ENCODE data around the gene LRRC40. TPM values are rescaled to one million over a fixed set of nuclear protein-coding genes. Genes with fewer than 3 reads are reported as not detected.
"Not testable (repeated sequence)": the region's sequence is repeated elsewhere in the genome, so short reads cannot be mapped to it uniquely, and the experiment has no call there.

LRRC40 gene
- total RNA-seq, 2 donors from 2014 or later: 24.3 to 25.5 TPM

- Mint-ChIP-seq H3K9me3 (no peaks in the 10 kb centered on the region), H3K36me3 (peaks cover 13 to 14% of the 10 kb centered on the region in 2 donors), H3K27ac (no peak overlapping the region)
- no peak for ATAC-seq
- no peak for DNase-seq (ENCODE audit: low spot score in 2 of 2)
These were observed 2.9 kb upstream of the LRRC40 start for GRCh38 chr1:70208292-70208691.

GRCh38 chr1:70207492-70207891, 2.1 kb upstream of the LRRC40 start:
- no peak for ATAC-seq
- no peaks in the 10 kb centered on the region for H3K9me3 Mint-ChIP-seq
- H3K27ac Mint-ChIP-seq: peak overlapping the region; percentile 25 to 100
- H3K36me3 Mint-ChIP-seq: peaks cover 13 to 14% of the 10 kb centered on the region in 2 donors
- no peak for DNase-seq (ENCODE audit: low spot score in 2 of 2)

GRCh38 chr1:70206833-70207232, 1.5 kb upstream of the LRRC40 start:
- H3K27ac Mint-ChIP-seq: peak overlapping the region; percentile 25 to 100
- not testable (repeated sequence) for H3K9me3 Mint-ChIP-seq

GRCh38 chr1:70205071-70205433, 327 bp downstream of the LRRC40 start:
- DNase-seq (ENCODE audit: low spot score in 2 of 2) (no peak), ATAC-seq (peak; percentile 9 to 51)
- peak overlapping the region; percentile 97 to 100 for H3K27ac Mint-ChIP-seq
- H3K9me3 Mint-ChIP-seq: no peaks in the 10 kb centered on the region
- peaks cover 13 to 14% of the 10 kb centered on the region in 2 donors for H3K36me3 Mint-ChIP-seq

More at GRCh38 chr1:70206833-70207232, 1.5 kb upstream of the LRRC40 start:
- not testable (repeated sequence) for DNase-seq (ENCODE audit: low spot score in 2 of 2); ATAC-seq
- peaks cover 13 to 14% of the 10 kb centered on the region in 2 donors for H3K36me3 Mint-ChIP-seq

DNA sequence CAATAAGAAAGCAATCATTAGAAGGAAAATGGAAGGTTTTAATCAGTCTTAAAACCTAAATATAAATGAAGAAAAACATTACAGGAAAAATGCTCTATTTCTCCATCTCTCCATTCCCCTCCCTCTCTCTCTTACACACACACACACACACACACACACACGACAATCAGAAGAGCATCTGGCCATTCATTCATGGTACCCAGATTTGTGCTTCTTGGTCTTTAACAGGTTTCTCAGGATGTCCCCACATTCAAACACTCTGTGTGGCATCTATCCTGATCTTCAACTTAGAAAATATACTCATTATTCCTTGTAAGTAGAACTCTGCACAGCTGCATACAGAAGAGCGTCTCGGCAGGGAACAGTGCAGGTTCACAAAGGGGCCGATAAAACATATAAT, 779 bp downstream of the LRRC40 start:
- no peak for ATAC-seq
- Mint-ChIP-seq H3K27ac (peak overlapping the region; percentile 97 to 100), H3K36me3 (peaks cover 13 to 14% of the 10 kb centered on the region in 2 donors), H3K9me3 (no peaks in the 10 kb centered on the region)
- DNase-seq (ENCODE audit: low spot score in 2 of 2): no peak

DNA sequence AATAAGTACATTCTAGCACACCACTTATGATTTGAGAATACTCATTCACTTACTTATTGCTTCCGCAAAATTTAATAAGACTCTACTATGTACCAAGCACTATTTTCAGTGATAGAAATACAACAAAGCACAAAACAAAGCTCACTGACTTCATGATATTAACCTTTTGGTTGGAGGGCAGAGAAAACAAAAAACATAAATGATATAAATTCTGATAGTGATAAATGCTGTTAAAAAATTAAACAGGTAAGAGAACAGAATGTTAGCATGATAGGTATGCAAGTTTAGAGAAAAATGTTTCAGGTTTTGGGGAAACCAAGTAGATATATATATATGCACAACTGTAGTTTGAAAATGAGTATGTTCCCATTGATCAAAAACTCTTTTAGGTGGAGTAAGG, 1.2 kb downstream of the LRRC40 start:
- DNase-seq (ENCODE audit: low spot score in 2 of 2): no peak
- ATAC-seq: no peak
- Mint-ChIP-seq H3K27ac (peak overlapping the region in 1 of 2 donors; percentile 97), H3K9me3 (no peaks in the 10 kb centered on the region), H3K36me3 (peaks cover 13 to 14% of the 10 kb centered on the region in 2 donors)

GRCh38 chr1:70202173-70202758, 3.1 kb downstream of the LRRC40 start:
- DNase-seq (ENCODE audit: low spot score in 2 of 2) (no peak), ATAC-seq (no peak)
- peaks cover 13 to 14% of the 10 kb centered on the region in 2 donors for H3K36me3 Mint-ChIP-seq
- H3K27ac Mint-ChIP-seq: no peak overlapping the region
- no peaks in the 10 kb centered on the region for H3K9me3 Mint-ChIP-seq

- Mint-ChIP-seq H3K27ac (no peak overlapping the region), H3K36me3 (peaks cover 4 to 6% of the 10 kb centered on the region in 2 donors), H3K9me3 (no peaks in the 10 kb centered on the region)
- DNase-seq (ENCODE audit: low spot score in 2 of 2): no peak
- no peak for ATAC-seq
These were observed 5.3 kb downstream of the LRRC40 start for GRCh38 chr1:70200065-70200464.

- ATAC-seq (no peak), DNase-seq (ENCODE audit: low spot score in 2 of 2) (no peak)
- Mint-ChIP-seq H3K27ac (peak overlapping the region in 1 of 2 donors; percentile 6), H3K36me3 (peaks cover 5 to 7% of the 10 kb centered on the region in 2 donors), H3K9me3 (no peaks in the 10 kb centered on the region)
These were observed 9.0 kb downstream of the LRRC40 start for GRCh38 chr1:70196333-70196732.

GRCh38 chr1:70195342-70195741, 10.0 kb downstream of the LRRC40 start:
- Mint-ChIP-seq H3K9me3 (no peaks in the 10 kb centered on the region), H3K27ac (no peak overlapping the region), H3K36me3 (peaks cover 5 to 7% of the 10 kb centered on the region in 2 donors)
- ATAC-seq (no peak), DNase-seq (ENCODE audit: low spot score in 2 of 2) (no peak)

DNA sequence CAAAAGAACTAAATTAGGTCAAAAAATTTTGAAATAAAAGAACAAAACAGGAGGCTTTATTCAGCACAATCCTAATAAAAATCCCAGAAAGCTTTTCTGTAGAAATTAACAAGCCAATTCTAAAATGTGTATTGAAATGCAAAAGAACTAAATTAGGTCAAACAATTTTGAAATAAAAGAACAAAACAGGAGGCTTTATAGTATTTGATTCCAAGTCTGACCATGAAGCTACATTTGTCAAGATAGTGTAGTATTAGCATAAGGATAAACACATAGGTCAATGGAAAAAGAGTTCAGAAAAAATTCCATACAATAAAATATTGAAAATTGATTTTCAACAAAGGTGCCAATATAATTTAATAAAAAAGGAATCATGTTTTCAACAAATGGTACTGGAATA, 10.8 kb downstream of the LRRC40 start:
- no peak for DNase-seq (ENCODE audit: low spot score in 2 of 2)
- no peaks in the 10 kb centered on the region for H3K9me3 Mint-ChIP-seq
- peaks cover 5 to 7% of the 10 kb centered on the region in 2 donors for H3K36me3 Mint-ChIP-seq
- ATAC-seq: no peak
- H3K27ac Mint-ChIP-seq: no peak overlapping the region

DNA sequence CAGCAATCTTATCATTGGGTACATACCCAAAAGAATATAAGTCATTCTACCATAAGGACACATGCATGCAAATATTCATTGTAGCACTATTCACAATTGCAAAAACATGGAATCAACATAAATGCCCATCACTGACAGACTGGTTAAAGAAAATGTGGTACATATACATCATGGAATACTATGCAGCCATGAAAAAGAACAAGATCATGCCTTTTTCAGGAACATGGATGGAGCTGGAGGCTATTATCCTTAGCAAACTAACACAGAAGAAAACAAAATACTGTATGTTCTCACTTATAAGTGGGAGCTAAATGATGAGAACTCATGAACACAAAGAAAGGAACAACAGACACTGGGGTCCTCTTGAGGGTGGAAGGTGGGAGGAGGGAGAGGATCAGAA, 12.9 kb downstream of the LRRC40 start:
- ATAC-seq: not testable (repeated sequence)

GRCh38 chr1:70190180-70190579, 15.2 kb downstream of the LRRC40 start:
- Mint-ChIP-seq H3K36me3 (peaks cover 5 to 7% of the 10 kb centered on the region in 2 donors), H3K9me3 (no peaks in the 10 kb centered on the region), H3K27ac (no peak overlapping the region)
- ATAC-seq (no peak), DNase-seq (ENCODE audit: low spot score in 2 of 2) (no peak)

More for the DNA sequence above, 12.9 kb downstream of the LRRC40 start:
- H3K27ac Mint-ChIP-seq; H3K9me3 Mint-ChIP-seq; H3K36me3 Mint-ChIP-seq; DNase-seq (ENCODE audit: low spot score in 2 of 2): not testable (repeated sequence)

DNA sequence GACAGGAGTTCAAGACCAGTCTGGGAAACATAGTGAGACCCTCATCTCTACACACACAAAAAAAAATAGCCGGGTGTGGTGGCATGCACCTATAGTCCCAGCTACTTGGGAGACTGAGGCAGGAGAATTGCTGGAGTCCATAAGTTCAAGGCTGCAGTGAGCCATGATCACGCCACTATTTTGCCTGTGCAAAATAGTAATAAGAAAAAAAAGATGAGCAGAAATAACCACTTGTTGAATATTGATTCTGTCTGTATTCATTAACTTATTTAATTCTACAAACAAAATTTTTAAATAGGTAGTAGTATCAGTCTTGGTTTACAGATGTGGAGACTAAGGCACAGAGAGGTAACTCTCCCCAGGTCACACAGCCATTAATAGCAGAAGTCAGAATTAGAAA, 16.9 kb downstream of the LRRC40 start:
- ATAC-seq: no peak
- Mint-ChIP-seq H3K27ac (no peak overlapping the region), H3K36me3 (peaks cover 5 to 7% of the 10 kb centered on the region in 2 donors), H3K9me3 (no peaks in the 10 kb centered on the region)
- no peak for DNase-seq (ENCODE audit: low spot score in 2 of 2)

GRCh38 chr1:70185181-70185580, 20.2 kb downstream of the LRRC40 start:
- not testable (repeated sequence) for H3K36me3 Mint-ChIP-seq; DNase-seq (ENCODE audit: low spot score in 2 of 2); H3K9me3 Mint-ChIP-seq; H3K27ac Mint-ChIP-seq; ATAC-seq

- H3K36me3 Mint-ChIP-seq: no peaks in the 10 kb centered on the region
- H3K9me3 Mint-ChIP-seq: no peaks in the 10 kb centered on the region
- no peak overlapping the region for H3K27ac Mint-ChIP-seq
- ATAC-seq: peak in 1 of 2 donors; percentile 47
- no peak for DNase-seq (ENCODE audit: low spot score in 2 of 2)
These were observed 33.9 kb downstream of the LRRC40 start for GRCh38 chr1:70171512-70171911.

DNA sequence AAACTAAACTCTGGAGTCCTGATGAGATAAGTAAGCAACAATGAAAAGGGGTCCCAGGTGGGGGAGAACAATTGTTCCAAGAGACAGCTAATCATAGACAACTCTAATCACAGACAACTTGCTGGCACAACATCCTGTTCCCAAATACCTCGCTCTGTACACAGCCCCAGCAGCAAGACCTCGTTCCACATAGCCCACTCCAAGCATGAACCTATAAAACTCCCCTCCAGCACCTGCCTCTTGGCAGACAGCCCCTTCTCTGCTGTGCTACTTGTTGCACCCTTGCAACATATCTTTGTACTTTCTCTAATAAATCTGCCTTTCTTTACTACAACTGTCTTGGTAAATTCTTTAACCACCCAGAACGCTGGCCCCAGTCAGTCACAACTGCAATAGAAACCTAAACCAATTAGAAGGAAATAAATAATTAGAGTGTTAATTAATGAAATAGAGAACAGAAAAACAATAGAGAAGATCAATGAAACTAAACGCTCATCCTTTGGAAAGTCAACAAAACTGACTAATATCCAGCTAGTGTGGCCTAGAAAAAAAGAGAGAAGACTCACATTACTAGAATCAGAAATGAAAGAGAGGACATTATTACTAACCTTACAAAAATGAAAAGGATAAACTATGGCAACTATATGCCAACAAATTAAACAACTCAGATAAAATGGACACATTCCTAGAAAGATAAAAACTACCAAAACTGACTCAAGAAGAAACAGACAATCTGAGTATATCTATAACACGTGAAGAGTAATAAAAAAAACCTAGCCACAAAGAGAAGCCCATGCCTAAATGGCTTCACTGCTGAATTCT, 36.1 kb downstream of the LRRC40 start:
- no peak for DNase-seq (ENCODE audit: low spot score in 2 of 2)
- H3K27ac Mint-ChIP-seq: peak overlapping the region in 1 of 2 donors; percentile 13
- H3K9me3 Mint-ChIP-seq: no peaks in the 10 kb centered on the region

More for the DNA sequence above, 36.1 kb downstream of the LRRC40 start:
- no peaks in the 10 kb centered on the region for H3K36me3 Mint-ChIP-seq
- ATAC-seq: peak in 1 of 2 donors; percentile 89
